KOPT-K1 (cell line): ENCODE data around the gene AMBP.

Source experiments
- H3K27ac ChIP-seq: fragments of 200-600 bp; sonication (generic); 2 replicates; pipeline ENCODE4 v1.5.1; 2016; ENCODE audit warnings: antibody characterized with exemption, mild to moderate bottlenecking, low read depth, low read length; ENCODE audit not compliant: poor library complexity, severe bottlenecking
- H3K36me3 ChIP-seq: fragments of 200-600 bp; sonication (generic); 2 replicates; pipeline ENCODE4 v1.5.1; 2017; ENCODE audit warnings: antibody characterized with exemption, mild to moderate bottlenecking, low read length, moderate library complexity; ENCODE audit not compliant: insufficient read depth
- H3K9me3 ChIP-seq: fragments of 200-600 bp; sonication (generic); 2 replicates; pipeline ENCODE4 v1.5.1; 2017; ENCODE audit warnings: antibody characterized with exemption, low read length, mild to moderate bottlenecking; ENCODE audit not compliant: insufficient read depth, poor library complexity, severe bottlenecking

Gene AMBP

DNA sequence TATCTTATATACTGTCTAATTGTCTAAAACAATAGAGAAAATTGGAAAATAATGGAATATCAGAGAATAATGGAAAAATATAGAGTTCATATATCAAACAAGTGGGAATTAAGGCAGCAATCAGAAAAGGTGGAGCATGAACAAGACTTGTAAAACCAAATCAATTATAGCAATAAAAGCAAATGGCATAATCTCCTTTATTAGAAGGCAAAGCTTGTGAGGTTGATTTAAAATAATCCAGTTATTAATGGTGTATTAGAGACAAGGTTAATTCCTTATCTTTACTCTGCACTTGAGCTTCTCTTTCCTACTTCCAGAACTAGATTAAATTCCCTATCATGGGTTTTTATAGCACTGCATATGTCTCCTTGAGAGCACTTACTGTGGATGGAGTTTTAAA is 64.1 kb downstream of the AMBP start:
- H3K9me3 ChIP-seq: no peaks in the 10 kb centered on the region
- H3K36me3 ChIP-seq: no peaks in the 10 kb centered on the region
- no peak overlapping the region for H3K27ac ChIP-seq

DNA sequence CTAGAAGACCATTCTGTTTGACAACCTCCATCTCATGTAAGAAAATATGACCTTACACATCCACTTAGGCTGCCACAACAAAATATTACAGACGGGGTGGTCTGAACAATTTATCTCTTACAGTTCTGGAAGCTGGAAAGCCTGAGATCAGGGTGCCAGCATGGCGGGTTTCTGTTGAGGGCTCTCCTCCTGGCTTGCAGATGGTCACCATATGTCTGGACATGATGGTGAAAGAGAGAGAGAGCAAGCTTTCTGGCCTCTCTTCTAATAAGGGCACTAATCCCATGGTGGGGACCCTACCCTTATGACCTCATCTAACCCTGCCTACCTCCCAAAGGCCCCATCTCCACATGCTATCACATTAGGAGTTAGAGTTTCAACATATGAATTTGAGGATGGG is 66.0 kb downstream of the AMBP start:
- Histone ChIP-seq H3K9me3 (no peaks in the 10 kb centered on the region), H3K36me3 (no peaks in the 10 kb centered on the region), H3K27ac (no peak overlapping the region)

DNA sequence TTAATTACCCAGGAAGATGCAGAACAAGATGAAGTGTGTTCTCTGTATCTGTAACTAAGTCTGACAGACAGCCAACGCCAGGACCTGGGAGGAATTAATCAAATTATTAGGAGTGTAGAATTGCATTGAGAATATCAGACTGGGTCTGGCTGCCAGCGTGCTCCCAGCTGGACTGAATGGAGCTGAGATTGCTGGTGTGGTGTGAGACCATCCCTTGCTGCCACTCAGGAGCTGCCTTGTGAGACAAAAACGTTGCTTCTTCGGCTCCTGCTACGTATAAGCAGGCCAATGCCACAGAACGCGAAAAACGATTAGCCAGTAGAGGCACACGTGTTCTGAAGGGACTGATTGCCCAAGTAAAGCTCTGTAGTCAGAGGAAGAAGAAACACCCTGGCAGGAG is 66.8 kb downstream of the AMBP start:
- H3K36me3 ChIP-seq: no peaks in the 10 kb centered on the region
- no peak overlapping the region for H3K27ac ChIP-seq
- no peaks in the 10 kb centered on the region for H3K9me3 ChIP-seq
